ENCODE measurements around the gene HTR6. TPM values are rescaled to one million over a fixed set of nuclear protein-coding genes. Genes with fewer than 3 reads are reported as not detected.

HTR6 gene
- under 0.01 TPM in 1 of 2 replicates, not detected in the other for total RNA-seq
- 0.02 TPM in 1 of 2 replicates, not detected in the other for polyA plus RNA-seq
- not detected in 2 replicates for polyA plus RNA-seq (2012)
- polyA minus RNA-seq (ENCODE audit: low replicate concordance), result 0.78 TPM in 1 of 2 replicates, not detected in the other

DNA sequence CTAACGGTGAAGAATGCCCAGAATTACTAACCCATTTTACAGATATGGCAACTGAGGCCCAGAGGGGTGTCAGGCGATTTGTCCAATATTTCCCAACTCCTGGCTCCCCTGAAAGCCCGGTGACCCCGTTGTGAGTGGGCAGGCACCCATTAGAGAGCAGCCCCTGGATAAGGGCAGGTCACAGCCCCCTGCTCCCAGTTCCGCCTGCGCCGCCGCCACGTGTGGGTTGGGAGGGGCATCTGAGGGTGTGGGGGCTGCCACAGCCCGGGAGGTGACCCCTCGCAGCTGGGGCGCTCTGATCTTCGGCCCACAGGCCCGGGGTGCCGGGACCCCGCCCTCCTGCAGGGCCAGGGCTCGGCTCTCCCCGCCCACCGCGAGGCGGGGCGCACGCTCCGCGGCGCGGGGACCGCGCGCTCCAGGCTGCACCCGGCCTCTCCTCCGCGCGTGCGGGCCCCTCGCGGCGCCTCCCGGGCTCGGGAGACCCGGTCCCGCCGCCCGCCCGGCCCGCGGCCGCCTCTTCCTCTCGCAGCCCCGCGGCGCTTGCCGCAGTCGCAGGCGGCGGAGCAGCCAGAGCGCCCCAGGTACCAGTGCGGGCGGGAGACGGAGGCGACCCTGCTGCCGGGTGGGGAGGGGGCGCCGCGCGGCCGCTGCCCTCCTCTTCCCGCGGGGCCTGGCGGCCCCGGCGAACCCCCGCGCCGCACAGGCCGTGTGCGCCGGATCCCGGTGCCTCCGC is at the start of gene HTR6:
HTR6 (plus strand) TSS at position 423 of the 733 bp plus-strand sequence. CDS start 879 bp downstream, outside the sequence.
- DNase-seq (ENCODE audit: low read depth in 2 of 2), result no peak
- Histone ChIP-seq H3K27ac (ENCODE audit: insufficient read depth, low read length) (no peak within 1 kb of the TSS), H3K9ac (ENCODE audit: insufficient read depth, low read length) (peak within 1 kb of the TSS; percentile 10), H3K4me1 (ENCODE audit: control insufficient read depth, extremely low read depth, insufficient read depth, low read length) (no peaks in the 10 kb centered on the region), H3K36me3 (ENCODE audit: control insufficient read depth, insufficient read depth, low read length) (no peaks in the 10 kb centered on the region), H3K27me3 (ENCODE audit: control insufficient read depth, insufficient read depth, low read length) (peaks cover 45% of the 10 kb centered on the region), H3K79me2 (ENCODE audit: control insufficient read depth, insufficient read depth, low read length) (no peaks in the 10 kb centered on the region), H3K9me3 (ENCODE audit: control insufficient read depth, insufficient read depth, low read depth, low read length) (no peaks in the 10 kb centered on the region), H3K4me3 (replicated peaks in 1 of 4; ENCODE audit: control extremely low read depth in 1 of 4, insufficient read depth in 1 of 4, low read depth in 3 of 4, low read length in 4 of 4) (peak within 1 kb of the TSS in 1 of 4 experiments; percentile 20), H4K20me1 (ENCODE audit: control insufficient read depth, extremely low read depth, insufficient read depth, low read length) (peaks cover 2% of the 10 kb centered on the region), H2AFZ (ENCODE audit: low read length) (no peak within 1 kb of the TSS), H3K4me2 (ENCODE audit: extremely low read depth, insufficient read depth, low read length) (peak within 1 kb of the TSS; percentile 35)
- TF ChIP-seq EZH2 (IDR thresholded peaks at IDR 0.05; ENCODE audit: low read length, missing control alignments), result peak; percentile 61
- TF ChIP-seq, protein P1, sequence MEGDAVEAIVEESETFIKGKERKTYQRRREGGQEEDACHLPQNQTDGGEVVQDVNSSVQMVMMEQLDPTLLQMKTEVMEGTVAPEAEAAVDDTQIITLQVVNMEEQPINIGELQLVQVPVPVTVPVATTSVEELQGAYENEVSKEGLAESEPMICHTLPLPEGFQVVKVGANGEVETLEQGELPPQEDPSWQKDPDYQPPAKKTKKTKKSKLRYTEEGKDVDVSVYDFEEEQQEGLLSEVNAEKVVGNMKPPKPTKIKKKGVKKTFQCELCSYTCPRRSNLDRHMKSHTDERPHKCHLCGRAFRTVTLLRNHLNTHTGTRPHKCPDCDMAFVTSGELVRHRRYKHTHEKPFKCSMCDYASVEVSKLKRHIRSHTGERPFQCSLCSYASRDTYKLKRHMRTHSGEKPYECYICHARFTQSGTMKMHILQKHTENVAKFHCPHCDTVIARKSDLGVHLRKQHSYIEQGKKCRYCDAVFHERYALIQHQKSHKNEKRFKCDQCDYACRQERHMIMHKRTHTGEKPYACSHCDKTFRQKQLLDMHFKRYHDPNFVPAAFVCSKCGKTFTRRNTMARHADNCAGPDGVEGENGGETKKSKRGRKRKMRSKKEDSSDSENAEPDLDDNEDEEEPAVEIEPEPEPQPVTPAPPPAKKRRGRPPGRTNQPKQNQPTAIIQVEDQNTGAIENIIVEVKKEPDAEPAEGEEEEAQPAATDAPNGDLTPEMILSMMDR (conservative IDR thresholded peaks at IDR 0.05 in 1 of 2, IDR thresholded peaks at IDR 0.05 in 1 of 2; ENCODE audit: low read depth in 1 of 2, low read length in 2 of 2), result no peak

DNA sequence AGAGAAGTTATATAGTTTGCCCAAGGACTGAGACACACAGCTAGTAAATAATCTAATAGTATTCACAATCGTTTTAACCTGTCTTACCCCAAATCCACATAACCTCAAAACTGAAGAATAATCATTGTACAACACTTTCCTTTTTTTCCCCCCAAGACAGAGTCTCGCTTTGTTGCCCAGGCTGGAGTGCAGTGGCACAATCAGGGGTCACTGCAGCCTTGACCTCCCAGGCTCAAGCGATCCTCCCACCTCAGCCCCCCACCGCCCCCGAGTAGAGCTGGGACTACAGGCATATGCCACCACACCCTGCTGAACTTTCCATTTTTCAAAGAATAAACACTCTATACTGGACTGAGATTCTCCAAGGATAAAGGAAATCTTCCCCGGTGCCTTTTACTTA is 49.2 kb upstream of the HTR6 start:
- H3K9ac ChIP-seq (ENCODE audit: insufficient read depth, low read length), result no peak overlapping the region

DNA sequence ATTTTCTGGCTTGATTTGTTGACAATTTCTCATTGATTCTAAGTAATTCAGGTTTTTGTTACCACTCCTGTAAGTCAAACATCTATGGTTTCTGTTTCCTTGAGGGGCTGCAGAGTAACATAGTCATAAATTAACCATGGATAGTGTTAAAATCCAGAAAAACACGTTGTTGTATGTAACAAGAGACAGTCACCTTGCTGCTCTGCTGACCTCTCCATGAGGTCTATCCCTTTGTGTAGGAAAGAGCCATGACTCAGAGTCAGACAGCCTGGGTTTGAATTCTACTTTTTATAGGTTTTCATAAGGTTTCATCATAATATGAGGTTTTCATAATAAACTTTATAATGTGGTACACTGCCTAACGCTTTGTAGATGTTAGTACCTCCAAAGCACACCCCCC is 48.2 kb upstream of the HTR6 start:
- H3K27ac ChIP-seq (ENCODE audit: insufficient read depth, low read length), result no peak overlapping the region
- no peaks in the 10 kb centered on the region for H3K27me3 ChIP-seq (ENCODE audit: control insufficient read depth, insufficient read depth, low read length)
- no peaks in the 10 kb centered on the region for H3K9me3 ChIP-seq (ENCODE audit: control insufficient read depth, insufficient read depth, low read depth, low read length)
- peak in 1 of 2 donors; percentile 73 for DNase-seq (ENCODE audit: low read depth in 2 of 2)
- H3K9ac ChIP-seq (ENCODE audit: insufficient read depth, low read length), result no peak overlapping the region
- H3K4me2 ChIP-seq (ENCODE audit: extremely low read depth, insufficient read depth, low read length), result no peak overlapping the region
- H3K4me3 ChIP-seq (replicated peaks in 1 of 4; ENCODE audit: control extremely low read depth in 1 of 4, insufficient read depth in 1 of 4, low read depth in 3 of 4, low read length in 4 of 4), result no peak overlapping the region
- H2AFZ ChIP-seq (ENCODE audit: low read length), result no peak overlapping the region
- H3K4me1 ChIP-seq (ENCODE audit: control insufficient read depth, extremely low read depth, insufficient read depth, low read length), result peaks cover 8% of the 10 kb centered on the region
- peaks cover 3% of the 10 kb centered on the region for H3K36me3 ChIP-seq (ENCODE audit: control insufficient read depth, insufficient read depth, low read length)
- no peak for TF ChIP-seq EZH2 (IDR thresholded peaks at IDR 0.05; ENCODE audit: low read length, missing control alignments)
- TF ChIP-seq, protein P1 (conservative IDR thresholded peaks at IDR 0.05 in 1 of 2, IDR thresholded peaks at IDR 0.05 in 1 of 2; ENCODE audit: low read depth in 1 of 2, low read length in 2 of 2), result no peak
- no peaks in the 10 kb centered on the region for H4K20me1 ChIP-seq (ENCODE audit: control insufficient read depth, extremely low read depth, insufficient read depth, low read length)
- peaks cover 26% of the 10 kb centered on the region for H3K79me2 ChIP-seq (ENCODE audit: control insufficient read depth, insufficient read depth, low read length)

More for the DNA sequence above, 49.2 kb upstream of the HTR6 start:
- peaks cover 30% of the 10 kb centered on the region for H3K79me2 ChIP-seq (ENCODE audit: control insufficient read depth, insufficient read depth, low read length)
- H2AFZ ChIP-seq (ENCODE audit: low read length), result no peak overlapping the region
- no peak overlapping the region for H3K27ac ChIP-seq (ENCODE audit: insufficient read depth, low read length)
- no peak for DNase-seq (ENCODE audit: low read depth in 2 of 2)
- H3K9me3 ChIP-seq (ENCODE audit: control insufficient read depth, insufficient read depth, low read depth, low read length), result no peaks in the 10 kb centered on the region
- no peaks in the 10 kb centered on the region for H3K27me3 ChIP-seq (ENCODE audit: control insufficient read depth, insufficient read depth, low read length)
- H3K4me1 ChIP-seq (ENCODE audit: control insufficient read depth, extremely low read depth, insufficient read depth, low read length), result peaks cover 6% of the 10 kb centered on the region
- H4K20me1 ChIP-seq (ENCODE audit: control insufficient read depth, extremely low read depth, insufficient read depth, low read length), result no peaks in the 10 kb centered on the region
- no peak overlapping the region for H3K4me3 ChIP-seq (replicated peaks in 1 of 4; ENCODE audit: control extremely low read depth in 1 of 4, insufficient read depth in 1 of 4, low read depth in 3 of 4, low read length in 4 of 4)
- no peak overlapping the region for H3K4me2 ChIP-seq (ENCODE audit: extremely low read depth, insufficient read depth, low read length)
- H3K36me3 ChIP-seq (ENCODE audit: control insufficient read depth, insufficient read depth, low read length), result peaks cover 3% of the 10 kb centered on the region
- TF ChIP-seq, protein P1 (conservative IDR thresholded peaks at IDR 0.05 in 1 of 2, IDR thresholded peaks at IDR 0.05 in 1 of 2; ENCODE audit: low read depth in 1 of 2, low read length in 2 of 2), result no peak
- no peak for TF ChIP-seq EZH2 (IDR thresholded peaks at IDR 0.05; ENCODE audit: low read length, missing control alignments)

All from fibroblast of lung (primary cell).